Spinal cord (tissue), 10 donors: ENCODE data around the gene CRLF3. TPM values are rescaled to one million over a fixed set of nuclear protein-coding genes. Genes with fewer than 3 reads are reported as not detected.
A peak's percentile ranks its signal among the peaks of the same experiment; 100 is the strongest.
"Not testable (repeated sequence)": the region's sequence is repeated elsewhere in the genome, so short reads cannot be mapped to it uniquely, and the experiment has no call there.

ENCODE experiments used
- DNase-seq, 6 donors: peaks; one replicate each; pipeline versions ENCODE4 v3.0.0 to v3.0.0-alpha.2; 2013 to 2015; ENCODE audit warnings: low spot score in 6 of 6, low read depth in 4 of 6
- H3K27ac ChIP-seq: one replicate; pipeline ENCODE4 v1.5.1; 2013; ENCODE audit warnings: low read depth, low read length, control low read depth
- H3K27me3 ChIP-seq: one replicate; pipeline ENCODE4 v1.6.1; 2013; ENCODE audit warnings: low read length; ENCODE audit not compliant: control insufficient read depth, insufficient read depth
- H3K36me3 ChIP-seq: one replicate; pipeline ENCODE4 v1.6.1; 2013; ENCODE audit warnings: low read length; ENCODE audit not compliant: control insufficient read depth, insufficient read depth
- H3K4me1 ChIP-seq: one replicate; pipeline ENCODE4 v1.6.1; 2013; ENCODE audit warnings: low read length; ENCODE audit not compliant: control insufficient read depth, insufficient read depth
- H3K4me3 ChIP-seq: one replicate; pipeline ENCODE4 v1.5.1; 2013; ENCODE audit warnings: low read depth, low read length, control low read depth
- H3K9me3 ChIP-seq: one replicate; pipeline ENCODE4 v1.6.1; 2013; ENCODE audit warnings: low read length; ENCODE audit not compliant: control insufficient read depth, insufficient read depth
- WGBS: methylation state at CpG from one replicate; pipeline ENCODE4 v1.1.5; 2013; ENCODE audit warnings: missing lambda C conversion rate; ENCODE audit not compliant: insufficient coverage; 5-methylcytosine and 5-hydroxymethylcytosine counted together
- polyA plus RNA-seq, 2 donors: library from polyadenylated mRNA; unstranded; fragments of 120-200 nt; gene quantifications; one replicate each; pipeline ENCODE4 v1.2.1, GENCODE V29; 2013; ENCODE audit not compliant: insufficient read length in 2 of 2
- small RNA-seq: library from RNA; depleted of rRNA; stranded (forward); fragments of <200 nt; gene quantifications from one replicate; pipeline ENCODE3, GENCODE V24; 2014; ENCODE audit warnings: low replicate concordance
- total RNA-seq, 2 donors: library from RNA; depleted of rRNA in 1 of 2; stranded (reverse); fragments of 120-200 nt in 1 of 2; fragments of >200 nt in 1 of 2; gene quantifications; one replicate each; pipeline versions ENCODE4 v1.2.3 to v1.2.4, GENCODE V29; 2013 to 2014
- donor health status: healthy.

CRLF3 gene
- total and polyA plus RNA-seq, 4 donors, result 11.1 to 31.0 (median 13.3) TPM

DNA sequence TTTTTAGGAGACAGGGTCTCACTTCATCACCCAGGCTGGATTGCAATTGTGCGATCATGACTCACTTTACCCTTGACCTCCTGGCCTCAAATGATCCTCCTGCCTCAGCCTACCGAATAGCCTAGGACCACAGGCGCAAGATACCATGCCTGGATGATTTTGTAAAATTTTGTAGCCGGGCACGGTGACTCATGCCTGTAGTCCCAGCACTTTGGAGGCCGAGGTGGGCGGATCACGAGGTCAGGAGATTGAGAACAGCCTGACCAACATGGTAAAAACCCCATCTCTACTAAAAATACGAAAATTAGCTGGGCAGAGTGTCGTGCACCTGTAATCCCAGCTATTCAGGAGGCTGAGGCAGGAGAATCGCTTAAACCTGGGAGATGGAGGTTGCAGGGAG lies 73.5 kb downstream of the CRLF3 start:
- peaks cover 27% of the 10 kb centered on the region for H3K36me3 ChIP-seq
- not testable (repeated sequence) for H3K27me3 ChIP-seq, H3K4me1 ChIP-seq, H3K9me3 ChIP-seq, H3K27ac ChIP-seq, H3K4me3 ChIP-seq, DNase-seq
- WGBS, result 88% methylated on average over 4 of the region's 11 CpGs

DNA sequence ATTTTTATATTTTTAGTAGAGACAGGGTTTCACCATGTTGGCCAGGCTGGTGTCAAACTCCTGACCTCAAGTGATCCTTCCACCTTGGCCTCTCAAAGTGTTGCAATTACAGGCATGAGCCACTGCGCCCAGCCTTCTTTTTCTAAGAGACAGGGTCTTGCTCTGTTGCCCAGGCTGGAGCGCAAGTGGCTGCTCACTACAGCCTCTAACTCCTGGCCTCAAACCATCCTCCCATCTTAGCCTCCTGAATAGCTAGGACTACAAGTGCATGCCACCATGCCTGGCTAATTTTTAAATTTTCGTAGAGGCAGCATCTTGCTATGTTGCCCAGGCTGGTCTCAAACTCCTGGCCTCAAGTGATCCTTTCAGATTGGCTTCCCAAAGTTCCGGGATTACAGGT lies 76.9 kb downstream of the CRLF3 start:
- not testable (repeated sequence) for H3K9me3 ChIP-seq, H3K4me1 ChIP-seq, DNase-seq, H3K27me3 ChIP-seq, H3K4me3 ChIP-seq, H3K27ac ChIP-seq
- peaks cover 22% of the 10 kb centered on the region for H3K36me3 ChIP-seq
- 100% methylated on average over 1 of the region's 4 CpGs for WGBS

GRCh38 chr17:30742669-30743068 lies 81.8 kb downstream of the CRLF3 start:
- not testable (repeated sequence) for H3K4me1 ChIP-seq, H3K36me3 ChIP-seq, H3K4me3 ChIP-seq, H3K9me3 ChIP-seq, H3K27ac ChIP-seq, H3K27me3 ChIP-seq
- peak in 1 of 6 donors; percentile 34 for DNase-seq
- no CpG with 5 or more reads among the region's 1 CpG for WGBS

DNA sequence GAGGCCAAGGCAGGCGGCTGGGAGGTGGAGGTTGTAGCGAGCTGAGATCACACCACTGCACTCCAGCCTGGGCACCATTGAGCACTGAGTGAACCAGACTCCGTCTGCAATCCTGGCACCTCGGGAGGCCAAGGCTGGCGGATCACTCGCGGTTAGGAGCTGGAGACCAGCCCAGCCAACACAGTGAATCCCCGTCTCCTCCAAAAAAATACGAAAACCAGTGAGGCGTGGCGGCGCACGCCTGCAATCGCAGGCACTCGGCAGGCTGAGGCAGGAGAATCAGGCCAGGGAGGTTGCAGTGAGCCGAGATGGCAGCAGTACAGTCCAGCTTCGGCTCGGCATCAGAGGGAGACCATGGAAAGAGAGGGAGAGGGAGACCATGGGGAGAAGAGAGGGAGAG lies 88.1 kb downstream of the CRLF3 start:
- not testable (repeated sequence) for H3K4me1 ChIP-seq, H3K27me3 ChIP-seq, H3K27ac ChIP-seq, H3K4me3 ChIP-seq, H3K36me3 ChIP-seq, DNase-seq, H3K9me3 ChIP-seq
- WGBS, result 94% methylated on average over 13 of the region's 18 CpGs

- not testable (repeated sequence) for H3K4me1 ChIP-seq, H3K27me3 ChIP-seq, H3K36me3 ChIP-seq, DNase-seq, H3K27ac ChIP-seq, H3K4me3 ChIP-seq, H3K9me3 ChIP-seq
- 88% methylated on average over 2 of the region's 5 CpGs for WGBS
Observed at GRCh38 chr17:30735644-30736043, 88.8 kb downstream of the CRLF3 start.

- H3K36me3 ChIP-seq, H3K4me1 ChIP-seq, H3K27ac ChIP-seq, H3K9me3 ChIP-seq, H3K27me3 ChIP-seq, DNase-seq, H3K4me3 ChIP-seq: not testable (repeated sequence)
- WGBS, result no CpG with 5 or more reads among the region's 9 CpGs
Observed at GRCh38 chr17:30735206-30735605, 89.3 kb downstream of the CRLF3 start.

- not testable (repeated sequence) for H3K27ac ChIP-seq, DNase-seq, H3K4me3 ChIP-seq, H3K36me3 ChIP-seq, H3K4me1 ChIP-seq, H3K27me3 ChIP-seq, H3K9me3 ChIP-seq
- WGBS, result 93% methylated on average over 5 of the region's 14 CpGs
Observed at GRCh38 chr17:30734153-30734552, 90.3 kb downstream of the CRLF3 start.

Small RNAs within 50 kb of the gene (small RNA-seq; reads per million reads assigned to genes)
- gene RNU6-298P, result not detected

Other genes with a start within 250 kb of the CRLF3 start
- 1 to 10 TPM; 4.1 to 5.4 TPM for gene ATAD5, start 7.3 kb upstream of the CRLF3 start, total RNA-seq
- gene ATAD5, start 7.3 kb upstream of the CRLF3 start, polyA plus RNA-seq, result 1 to 10 TPM; 4.0 to 5.3 TPM
- 10 to 100 TPM; 18.6 to 22.2 TPM for gene TEFM, start 81.5 kb upstream of the CRLF3 start, total RNA-seq
- gene TEFM, start 81.5 kb upstream of the CRLF3 start, polyA plus RNA-seq, result 10 to 100 TPM; 13.4 to 18.1 TPM
- 10 to 100 TPM; 12.0 to 15.8 TPM for gene ADAP2, start 97.3 kb upstream of the CRLF3 start, total RNA-seq
- 1 to 10 TPM; 8.2 to 8.4 TPM for gene ADAP2, start 97.3 kb upstream of the CRLF3 start, polyA plus RNA-seq
- 10 to 100 TPM in 1 of 2 donors, 1 to 10 TPM in 1; 6.6 to 15.6 TPM for gene RNF135, start 146.3 kb upstream of the CRLF3 start, total RNA-seq
- gene RNF135, start 146.3 kb upstream of the CRLF3 start, polyA plus RNA-seq, result 10 to 100 TPM in 1 of 2 donors, 1 to 10 TPM in 1; 7.9 to 10.2 TPM